HL-60 (cell line): ENCODE data around the gene ARFGAP1.

Experiments used
- DNase-seq, 2 experiments: peaks; one replicate each; pipeline ENCODE4 v3.0.0-alpha.2; 2010 to 2020; ENCODE audit warnings: low read depth in 1 of 2, low spot score in 1 of 2
- H3K27ac ChIP-seq: fragments of 250-450 bp; sonication (Bioruptor Pico); replicated peaks from 2 replicates; pipeline ENCODE4 v1.5.1; 2020; ENCODE audit warnings: mild to moderate bottlenecking, moderate library complexity
- H3K27me3 ChIP-seq: fragments of 250-450 bp; sonication (Bioruptor Pico); 2 replicates; pipeline ENCODE4 v1.5.1; 2021; ENCODE audit warnings: mild to moderate bottlenecking, moderate library complexity; ENCODE audit not compliant: insufficient read depth, poor library complexity, severe bottlenecking
- H3K4me3 ChIP-seq: replicated peaks from 2 replicates; pipeline ENCODE4 v1.5.1; 2011; ENCODE audit warnings: mild to moderate bottlenecking, control low read depth, low read length; ENCODE audit not compliant: insufficient read depth
- GABPA ChIP-seq: IDR thresholded peaks from 2 replicates; pipeline ENCODE4 v1.6.1; 2012; ENCODE audit warnings: low read depth
- POLR2AphosphoS5 ChIP-seq: IDR thresholded peaks from 2 replicates; pipeline ENCODE4 v1.6.1; 2012; ENCODE audit warnings: low read depth
- SPI1 ChIP-seq: IDR thresholded peaks from 2 replicates; pipeline ENCODE4 v1.6.1; 2012; ENCODE audit warnings: low read depth, mild to moderate bottlenecking, borderline replicate concordance
- TF ChIP-seq, protein P1 (sequence below): IDR thresholded peaks from one replicate; pipeline ENCODE4 v1.5.1; 2011; ENCODE audit warnings: low read length, control low read depth, inconsistent platforms; ENCODE audit not compliant: insufficient read depth
- TF ChIP-seq, protein P2 (sequence below): IDR thresholded peaks from 2 replicates; pipeline ENCODE4 v1.6.1; 2012; ENCODE audit warnings: low read depth; ENCODE audit not compliant: insufficient replicate concordance

The ARFGAP1 gene

DNA sequence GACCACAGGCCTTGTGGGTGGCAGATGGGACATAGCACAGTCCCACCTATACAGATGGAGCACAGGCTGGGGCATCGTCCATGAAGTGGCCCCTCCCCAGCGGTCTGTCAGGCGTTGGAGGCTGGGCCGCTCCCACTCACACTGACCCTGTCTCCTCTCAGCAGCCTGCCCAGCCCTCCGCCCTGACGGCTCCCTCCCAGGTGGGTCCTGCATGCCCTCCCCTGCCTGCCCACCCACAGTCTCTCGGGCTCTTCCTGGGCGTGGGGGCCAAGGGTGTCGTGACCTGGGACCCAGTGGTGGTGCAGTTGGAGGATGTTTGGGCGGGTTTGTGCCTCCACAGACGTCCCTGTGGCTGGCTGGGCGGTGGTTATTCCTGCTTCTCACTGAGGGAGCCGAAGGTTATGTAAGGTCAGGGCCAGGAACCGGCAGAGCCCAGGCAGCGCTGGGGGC is 42.7 kb downstream of the ARFGAP1 start:
- Histone ChIP-seq H3K27me3 (no peaks in the 10 kb centered on the region), H3K4me3 (no peak overlapping the region), H3K27ac (no peak overlapping the region)
- TF ChIP-seq, protein P1, sequence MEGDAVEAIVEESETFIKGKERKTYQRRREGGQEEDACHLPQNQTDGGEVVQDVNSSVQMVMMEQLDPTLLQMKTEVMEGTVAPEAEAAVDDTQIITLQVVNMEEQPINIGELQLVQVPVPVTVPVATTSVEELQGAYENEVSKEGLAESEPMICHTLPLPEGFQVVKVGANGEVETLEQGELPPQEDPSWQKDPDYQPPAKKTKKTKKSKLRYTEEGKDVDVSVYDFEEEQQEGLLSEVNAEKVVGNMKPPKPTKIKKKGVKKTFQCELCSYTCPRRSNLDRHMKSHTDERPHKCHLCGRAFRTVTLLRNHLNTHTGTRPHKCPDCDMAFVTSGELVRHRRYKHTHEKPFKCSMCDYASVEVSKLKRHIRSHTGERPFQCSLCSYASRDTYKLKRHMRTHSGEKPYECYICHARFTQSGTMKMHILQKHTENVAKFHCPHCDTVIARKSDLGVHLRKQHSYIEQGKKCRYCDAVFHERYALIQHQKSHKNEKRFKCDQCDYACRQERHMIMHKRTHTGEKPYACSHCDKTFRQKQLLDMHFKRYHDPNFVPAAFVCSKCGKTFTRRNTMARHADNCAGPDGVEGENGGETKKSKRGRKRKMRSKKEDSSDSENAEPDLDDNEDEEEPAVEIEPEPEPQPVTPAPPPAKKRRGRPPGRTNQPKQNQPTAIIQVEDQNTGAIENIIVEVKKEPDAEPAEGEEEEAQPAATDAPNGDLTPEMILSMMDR: no peak
- TF ChIP-seq POLR2AphosphoS5 (no peak), SPI1 (no peak), GABPA (no peak)
- TF ChIP-seq, protein P2, sequence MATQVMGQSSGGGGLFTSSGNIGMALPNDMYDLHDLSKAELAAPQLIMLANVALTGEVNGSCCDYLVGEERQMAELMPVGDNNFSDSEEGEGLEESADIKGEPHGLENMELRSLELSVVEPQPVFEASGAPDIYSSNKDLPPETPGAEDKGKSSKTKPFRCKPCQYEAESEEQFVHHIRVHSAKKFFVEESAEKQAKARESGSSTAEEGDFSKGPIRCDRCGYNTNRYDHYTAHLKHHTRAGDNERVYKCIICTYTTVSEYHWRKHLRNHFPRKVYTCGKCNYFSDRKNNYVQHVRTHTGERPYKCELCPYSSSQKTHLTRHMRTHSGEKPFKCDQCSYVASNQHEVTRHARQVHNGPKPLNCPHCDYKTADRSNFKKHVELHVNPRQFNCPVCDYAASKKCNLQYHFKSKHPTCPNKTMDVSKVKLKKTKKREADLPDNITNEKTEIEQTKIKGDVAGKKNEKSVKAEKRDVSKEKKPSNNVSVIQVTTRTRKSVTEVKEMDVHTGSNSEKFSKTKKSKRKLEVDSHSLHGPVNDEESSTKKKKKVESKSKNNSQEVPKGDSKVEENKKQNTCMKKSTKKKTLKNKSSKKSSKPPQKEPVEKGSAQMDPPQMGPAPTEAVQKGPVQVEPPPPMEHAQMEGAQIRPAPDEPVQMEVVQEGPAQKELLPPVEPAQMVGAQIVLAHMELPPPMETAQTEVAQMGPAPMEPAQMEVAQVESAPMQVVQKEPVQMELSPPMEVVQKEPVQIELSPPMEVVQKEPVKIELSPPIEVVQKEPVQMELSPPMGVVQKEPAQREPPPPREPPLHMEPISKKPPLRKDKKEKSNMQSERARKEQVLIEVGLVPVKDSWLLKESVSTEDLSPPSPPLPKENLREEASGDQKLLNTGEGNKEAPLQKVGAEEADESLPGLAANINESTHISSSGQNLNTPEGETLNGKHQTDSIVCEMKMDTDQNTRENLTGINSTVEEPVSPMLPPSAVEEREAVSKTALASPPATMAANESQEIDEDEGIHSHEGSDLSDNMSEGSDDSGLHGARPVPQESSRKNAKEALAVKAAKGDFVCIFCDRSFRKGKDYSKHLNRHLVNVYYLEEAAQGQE: no peak
- DNase-seq: no peak

DNA sequence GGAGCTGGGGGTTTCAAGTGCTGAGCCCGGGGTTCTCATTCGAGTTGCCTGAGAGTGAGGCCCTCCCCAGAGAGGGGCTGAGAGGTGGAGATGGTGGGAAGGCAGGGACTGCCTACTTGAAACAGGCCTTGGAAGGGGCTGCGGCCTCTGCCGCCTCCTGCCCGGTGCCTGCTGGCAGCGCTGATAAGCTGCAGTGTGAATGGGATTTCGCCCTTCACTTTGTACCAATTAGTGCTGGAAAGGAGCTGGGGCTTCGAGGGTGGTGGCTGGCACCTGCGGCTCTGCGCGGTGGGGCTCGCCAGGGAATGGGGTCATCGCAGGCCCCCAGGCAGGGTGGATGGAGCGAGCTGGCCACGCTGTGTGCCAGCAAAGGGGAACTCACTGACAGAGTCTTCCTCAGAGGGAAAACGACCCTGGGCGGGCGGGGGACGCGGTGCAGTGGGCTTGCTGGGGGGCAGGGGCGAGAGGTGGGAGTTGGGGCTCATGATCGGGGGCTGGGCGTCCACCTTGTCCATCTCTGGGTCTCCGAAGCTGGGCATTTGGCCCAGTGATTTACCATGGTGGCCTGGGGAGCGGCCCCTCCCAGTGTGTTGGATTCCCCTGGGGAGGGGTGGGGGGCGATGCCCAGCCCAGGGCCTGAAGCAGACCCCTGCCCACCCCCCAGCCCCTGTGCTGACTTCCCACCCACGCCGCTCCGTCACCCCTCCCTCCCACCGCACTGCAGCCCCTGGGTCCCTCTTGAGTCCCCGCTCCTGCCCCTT is 43.3 kb downstream of the ARFGAP1 start:
- Histone ChIP-seq H3K27me3 (no peaks in the 10 kb centered on the region), H3K4me3 (no peak overlapping the region), H3K27ac (no peak overlapping the region)
- TF ChIP-seq, protein P2: no peak
- TF ChIP-seq, protein P1: no peak
- TF ChIP-seq GABPA (no peak), SPI1 (no peak), POLR2AphosphoS5 (no peak)
- no peak for DNase-seq

DNA sequence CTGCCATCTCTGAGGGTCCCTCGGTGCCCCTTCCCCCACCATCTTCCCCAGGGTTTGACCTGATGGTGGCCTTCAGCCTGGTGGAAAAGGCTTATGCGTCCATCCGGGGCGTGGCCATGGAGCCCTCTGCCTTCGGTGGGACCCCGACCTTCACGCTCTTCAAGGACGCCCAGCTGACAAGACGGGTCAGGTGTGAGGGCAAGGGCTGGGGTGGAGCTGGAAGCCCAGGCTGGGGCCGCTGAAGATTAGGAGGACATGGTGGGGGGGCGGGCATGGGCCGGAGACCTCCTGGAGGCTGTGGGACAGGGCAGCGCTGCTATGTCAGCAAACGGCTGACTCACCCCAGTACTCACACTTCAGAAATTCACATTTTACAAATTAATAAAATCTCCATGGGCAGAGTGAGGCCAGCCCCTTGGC is 43.9 kb downstream of the ARFGAP1 start:
- no peaks in the 10 kb centered on the region for H3K27me3 ChIP-seq
- no peak for DNase-seq

More for the DNA sequence above, 43.9 kb downstream of the ARFGAP1 start:
- TF ChIP-seq SPI1: no peak
- TF ChIP-seq, protein P2: no peak
- TF ChIP-seq, protein P1: no peak
- no peak for TF ChIP-seq GABPA
- no peak for TF ChIP-seq POLR2AphosphoS5
- Histone ChIP-seq H3K4me3 (no peak overlapping the region), H3K27ac (no peak overlapping the region)
